Gastroesophageal sphincter (tissue), 4 donors: ENCODE results near the gene NFIX. TPM values are rescaled to one million over a fixed set of nuclear protein-coding genes. Genes with fewer than 3 reads are reported as not detected.
A peak's percentile ranks its signal among the peaks of the same experiment; 100 is the strongest.

ENCODE experiments used
- ATAC-seq: fragments of 150-250 bp; one replicate; pipeline ENCODE4 v1.9.1; 2016; ENCODE audit warnings: mild to moderate bottlenecking, moderate library complexity
- H3K27ac ChIP-seq, 4 donors: fragments of 200-600 bp; sonication (generic) in 3 of 4; 1 replicate in 3 of 4; 2 replicates in 1 of 4; pipeline ENCODE4 v1.5.1; 2016 to 2019
- H3K27me3 ChIP-seq: fragments of 200-600 bp; sonication (generic); one replicate; pipeline ENCODE4 v1.5.1; 2019
- H3K36me3 ChIP-seq, 2 donors: fragments of 200-600 bp; sonication (generic); one replicate each; pipeline ENCODE4 v1.5.1; 2019; ENCODE audit warnings: control low read depth in 1 of 2
- H3K4me1 ChIP-seq, 3 donors: fragments of 200-600 bp; sonication (generic); 1 replicate in 2 of 3; 2 replicates in 1 of 3; pipeline ENCODE4 v1.5.1; 2016 to 2019; ENCODE audit warnings: control low read depth in 2 of 3
- H3K4me3 ChIP-seq, 2 donors: fragments of 200-600 bp; sonication (generic); one replicate each; pipeline ENCODE4 v1.5.1; 2019; ENCODE audit warnings: mild to moderate bottlenecking in 1 of 2, moderate library complexity in 1 of 2
- H3K9me3 ChIP-seq, 3 donors: fragments of 200-600 bp; sonication (generic); one replicate each; pipeline ENCODE4 v1.5.1; 2017 to 2019; ENCODE audit warnings: control low read depth in 2 of 3
- CTCF ChIP-seq, 4 experiments: fragments of 200-600 bp in 2 of 4; fragments of 450-650 bp in 2 of 4; sonication (generic) in 1 of 4; IDR thresholded peaks; one replicate each; pipeline ENCODE4 v1.5.1; 2017 to 2019; ENCODE audit warnings: antibody characterized with exemption in 4 of 4, mild to moderate bottlenecking in 2 of 4, moderate library complexity in 2 of 4
- EP300 ChIP-seq: sonication (generic); formaldehyde crosslinking; IDR thresholded peaks from one replicate; pipeline ENCODE4 v1.6.1; 2017; ENCODE audit warnings: antibody characterized with exemption, mild to moderate bottlenecking
- POLR2A ChIP-seq, 2 donors: fragments of 450-650 bp; IDR thresholded peaks; one replicate each; pipeline ENCODE4 v1.6.1; 2017; ENCODE audit warnings: antibody characterized with exemption in 2 of 2, mild to moderate bottlenecking in 2 of 2, moderate library complexity in 1 of 2
- POLR2AphosphoS5 ChIP-seq: sonication (generic); formaldehyde crosslinking; IDR thresholded peaks from one replicate; pipeline ENCODE4 v1.6.1; 2017; ENCODE audit warnings: antibody characterized with exemption
- WGBS, 2 donors: methylation state at CpG; one replicate each; pipeline ENCODE4 v1.1.5; 2018; ENCODE audit warnings: low coverage in 1 of 2; 5-methylcytosine and 5-hydroxymethylcytosine counted together
- total RNA-seq, 4 donors: library from RNA; depleted of rRNA; stranded (reverse); fragments of >200 nt; gene quantifications; one replicate each; pipeline ENCODE4 v1.1.0, GENCODE V29; 2016

The NFIX gene
- total RNA-seq, 4 donors from 2014 or later: 44.7 to 145 (median 72.4) TPM

DNA sequence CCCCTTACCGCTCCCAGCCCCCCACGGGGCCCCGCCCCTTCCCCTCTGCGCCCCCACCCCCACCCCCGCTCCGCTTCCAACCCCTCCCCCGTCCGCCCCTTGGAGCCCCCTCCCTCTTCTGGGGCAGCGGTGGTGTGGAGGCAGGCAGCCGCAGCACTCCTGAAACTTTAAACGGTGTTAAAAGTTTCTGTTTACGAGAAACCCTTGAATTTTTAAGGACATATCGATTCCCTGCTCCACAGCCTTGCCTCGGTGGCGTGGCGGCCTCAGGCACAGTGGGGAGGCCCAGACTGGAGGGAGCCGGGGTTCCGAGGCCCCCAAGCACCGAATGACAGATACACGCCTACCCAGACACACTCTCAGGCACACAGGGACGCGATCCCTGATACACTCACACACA lies 4.8 kb upstream of the NFIX start:
- Histone ChIP-seq H3K9me3 (no peaks in the 10 kb centered on the region), H3K36me3 (no peaks in the 10 kb centered on the region), H3K27me3 (no peaks in the 10 kb centered on the region), H3K27ac (no peak overlapping the region), H3K4me1 (peaks cover 0 to 11% (median 3%) of the 10 kb centered on the region in 3 donors), H3K4me3 (no peak overlapping the region)
- no peak for TF ChIP-seq POLR2A (IDR thresholded peaks at IDR 0.05)
- TF ChIP-seq POLR2AphosphoS5: no peak
- no peak for TF ChIP-seq EP300
- TF ChIP-seq CTCF (IDR thresholded peaks at IDR 0.05): no peak
- 47% methylated on average over 7 of the region's 22 CpGs; no CpG with 5 or more reads in 1 of the 2 donors for WGBS, 2 donors
- no peak for ATAC-seq

DNA sequence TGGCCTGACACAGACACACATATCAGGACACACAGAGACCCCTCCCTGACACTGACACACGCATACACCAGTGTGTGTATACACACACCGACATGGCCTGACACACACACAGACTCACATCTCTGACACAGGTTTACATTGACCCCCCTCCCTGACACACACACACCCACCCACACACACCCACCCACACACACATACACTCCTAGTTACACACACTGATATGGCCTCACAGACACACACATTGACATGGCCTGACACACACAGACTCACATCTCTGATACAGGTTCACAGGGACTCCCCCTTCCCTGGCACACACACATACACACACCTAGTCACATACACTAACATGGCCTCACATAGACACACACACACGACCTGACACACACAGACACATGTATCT lies 4.4 kb upstream of the NFIX start:
- no peak for TF ChIP-seq CTCF (IDR thresholded peaks at IDR 0.05)
- no peak for TF ChIP-seq POLR2A (IDR thresholded peaks at IDR 0.05)
- TF ChIP-seq EP300: no peak
- no peak for TF ChIP-seq POLR2AphosphoS5
- no peak for ATAC-seq
- Histone ChIP-seq H3K27ac (no peak overlapping the region), H3K9me3 (no peaks in the 10 kb centered on the region), H3K27me3 (no peaks in the 10 kb centered on the region), H3K4me3 (no peak overlapping the region), H3K4me1 (peaks cover 0 to 8% (median 3%) of the 10 kb centered on the region in 3 donors), H3K36me3 (no peaks in the 10 kb centered on the region)
- WGBS, 2 donors: 63 to 75% methylated on average over 3 of the region's 3 CpGs

GRCh38 chr19:12991296-12991695 lies 4.0 kb upstream of the NFIX start:
- no peak overlapping the region for H3K4me3 ChIP-seq
- TF ChIP-seq CTCF (IDR thresholded peaks at IDR 0.05): no peak
- TF ChIP-seq POLR2AphosphoS5: no peak
- no peak for TF ChIP-seq POLR2A (IDR thresholded peaks at IDR 0.05)
- no peak for TF ChIP-seq EP300
- H3K36me3 ChIP-seq: no peaks in the 10 kb centered on the region
- no peaks in the 10 kb centered on the region for H3K9me3 ChIP-seq
- ATAC-seq: no peak
- WGBS, 2 donors: 94 to 100% methylated on average over 3 to 5 of the region's 5 CpGs
- H3K27ac ChIP-seq: no peak overlapping the region
- H3K27me3 ChIP-seq: no peaks in the 10 kb centered on the region
- peaks cover 0 to 8% (median 3%) of the 10 kb centered on the region in 3 donors for H3K4me1 ChIP-seq

GRCh38 chr19:12992729-12993128 lies 2.5 kb upstream of the NFIX start:
- WGBS, 2 donors: 90 to 96% methylated on average over 7 to 9 of the region's 11 CpGs
- H3K4me1 ChIP-seq: peaks cover 0 to 21% (median 13%) of the 10 kb centered on the region in 3 donors
- ATAC-seq: no peak
- H3K27ac ChIP-seq: no peak overlapping the region
- no peak overlapping the region for H3K4me3 ChIP-seq
- no peaks in the 10 kb centered on the region for H3K9me3 ChIP-seq
- no peaks in the 10 kb centered on the region for H3K36me3 ChIP-seq
- TF ChIP-seq POLR2AphosphoS5: no peak
- no peak for TF ChIP-seq POLR2A (IDR thresholded peaks at IDR 0.05)
- TF ChIP-seq EP300: no peak
- TF ChIP-seq CTCF (IDR thresholded peaks at IDR 0.05): no peak
- no peaks in the 10 kb centered on the region for H3K27me3 ChIP-seq

- H3K9me3 ChIP-seq: no peaks in the 10 kb centered on the region
- peak overlapping the region in 2 of 4 donors; percentile 80 to 84 for H3K27ac ChIP-seq
- no peak overlapping the region for H3K4me3 ChIP-seq
- H3K36me3 ChIP-seq: peaks cover 0 to 2% of the 10 kb centered on the region in 2 donors
- H3K27me3 ChIP-seq: no peaks in the 10 kb centered on the region
- ATAC-seq: no peak
- TF ChIP-seq POLR2A (IDR thresholded peaks at IDR 0.05): no peak
- WGBS, 2 donors: 73 to 89% methylated on average over 2 to 7 of the region's 7 CpGs
- H3K4me1 ChIP-seq: peaks cover 0 to 29% (median 19%) of the 10 kb centered on the region in 3 donors
Measured at GRCh38 chr19:12993562-12993961, 1.7 kb upstream of the NFIX start.
